Epithelial cell of esophagus (primary cell): ENCODE results near the gene RAD51B.
"Not testable (repeated sequence)": the region's sequence is repeated elsewhere in the genome, so short reads cannot be mapped to it uniquely, and the experiment has no call there.

ENCODE experiments used
- DNase-seq: peaks from one replicate; pipeline ENCODE4 v3.0.0; 2010; ENCODE audit warnings: low read depth
- H3K4me3 ChIP-seq: 2 replicates; pipeline ENCODE4 v1.5.1; 2011; ENCODE audit warnings: mild to moderate bottlenecking, low read length, control low read depth
- TF ChIP-seq, protein P1 (sequence below): IDR thresholded peaks from 2 replicates; pipeline ENCODE4 v1.5.1; 2011; ENCODE audit warnings: low read depth, mild to moderate bottlenecking, low read length, control low read depth, inconsistent platforms; ENCODE audit not compliant: insufficient read depth; ENCODE audit errors: missing control alignments

Gene RAD51B

GRCh38 chr14:68660495-68660894 lies 840.9 kb downstream of the RAD51B start:
- H3K4me3 ChIP-seq = no peak overlapping the region
- DNase-seq = no peak
- TF ChIP-seq, protein P1, sequence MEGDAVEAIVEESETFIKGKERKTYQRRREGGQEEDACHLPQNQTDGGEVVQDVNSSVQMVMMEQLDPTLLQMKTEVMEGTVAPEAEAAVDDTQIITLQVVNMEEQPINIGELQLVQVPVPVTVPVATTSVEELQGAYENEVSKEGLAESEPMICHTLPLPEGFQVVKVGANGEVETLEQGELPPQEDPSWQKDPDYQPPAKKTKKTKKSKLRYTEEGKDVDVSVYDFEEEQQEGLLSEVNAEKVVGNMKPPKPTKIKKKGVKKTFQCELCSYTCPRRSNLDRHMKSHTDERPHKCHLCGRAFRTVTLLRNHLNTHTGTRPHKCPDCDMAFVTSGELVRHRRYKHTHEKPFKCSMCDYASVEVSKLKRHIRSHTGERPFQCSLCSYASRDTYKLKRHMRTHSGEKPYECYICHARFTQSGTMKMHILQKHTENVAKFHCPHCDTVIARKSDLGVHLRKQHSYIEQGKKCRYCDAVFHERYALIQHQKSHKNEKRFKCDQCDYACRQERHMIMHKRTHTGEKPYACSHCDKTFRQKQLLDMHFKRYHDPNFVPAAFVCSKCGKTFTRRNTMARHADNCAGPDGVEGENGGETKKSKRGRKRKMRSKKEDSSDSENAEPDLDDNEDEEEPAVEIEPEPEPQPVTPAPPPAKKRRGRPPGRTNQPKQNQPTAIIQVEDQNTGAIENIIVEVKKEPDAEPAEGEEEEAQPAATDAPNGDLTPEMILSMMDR = no peak

DNA sequence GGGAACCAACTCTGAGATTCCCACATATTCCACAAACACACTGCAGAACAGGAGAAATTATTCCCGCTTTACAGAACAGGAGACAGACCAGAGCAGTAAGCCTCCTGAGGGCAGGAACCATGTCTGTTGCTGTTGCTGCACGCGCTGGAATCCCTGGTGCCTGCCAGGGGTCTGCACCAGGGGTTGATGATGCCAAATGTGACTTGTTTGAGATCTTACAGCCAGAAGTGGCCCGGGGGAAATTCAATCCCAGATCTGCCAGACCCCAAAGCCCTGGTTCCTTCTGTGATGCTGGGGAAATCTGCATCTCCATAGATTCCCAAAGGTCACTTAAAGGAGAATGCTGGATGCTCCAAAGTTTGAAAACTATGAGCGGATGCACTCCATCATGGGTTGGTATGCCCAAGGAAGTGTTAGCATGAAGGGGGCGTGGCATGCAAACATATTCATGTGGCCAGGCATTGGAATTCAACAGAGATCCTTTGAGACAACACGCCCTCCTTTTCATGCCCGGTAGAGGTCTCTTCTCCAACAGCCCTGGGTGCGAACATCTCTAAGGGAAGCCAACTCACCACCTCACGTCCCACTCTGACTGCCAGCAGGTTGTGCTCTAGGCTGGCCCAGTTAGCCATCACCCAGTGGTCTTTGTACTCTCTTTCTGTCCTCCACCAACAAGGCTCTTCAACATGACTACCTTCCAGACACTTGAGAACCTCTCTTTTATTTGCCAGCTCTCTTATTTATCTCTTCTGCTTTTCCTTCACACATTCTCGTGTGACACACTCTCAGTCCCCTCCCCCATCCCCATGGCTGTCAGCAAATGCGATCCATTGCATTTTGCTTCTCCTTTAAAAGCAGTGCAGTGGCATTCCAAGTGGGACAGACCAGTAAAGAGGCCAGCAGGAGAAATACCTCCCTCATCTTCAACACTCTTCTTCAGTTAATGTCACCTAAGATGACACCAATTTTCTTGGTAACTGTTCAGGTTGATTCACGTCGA lies 841.9 kb downstream of the RAD51B start:
- no peak overlapping the region for H3K4me3 ChIP-seq
- TF ChIP-seq, protein P1 = no peak
- no peak for DNase-seq

DNA sequence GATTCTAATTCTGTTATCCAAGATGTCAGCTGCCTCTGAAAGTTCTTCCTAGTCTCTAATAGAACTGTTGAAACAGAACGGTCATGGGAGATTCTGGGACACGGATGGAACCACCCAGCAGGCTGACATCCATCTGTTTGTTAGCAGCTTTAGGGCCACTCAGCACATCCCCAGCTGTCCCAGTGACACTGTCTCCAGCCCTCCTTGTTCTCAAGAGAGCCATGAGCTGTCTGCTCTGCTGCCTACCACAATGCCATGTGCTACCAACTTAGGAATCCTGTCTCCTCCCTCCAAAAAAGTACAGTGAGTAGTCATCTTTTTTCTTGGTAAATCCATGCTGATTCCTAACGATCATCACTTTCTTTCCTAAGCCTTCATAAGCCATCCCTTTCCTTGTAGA lies 842.8 kb downstream of the RAD51B start:
- H3K4me3 ChIP-seq = no peak overlapping the region
- DNase-seq = no peak
- TF ChIP-seq, protein P1 = no peak

GRCh38 chr14:68662826-68663225 lies 843.2 kb downstream of the RAD51B start:
- DNase-seq, H3K4me3 ChIP-seq: not testable (repeated sequence)

- no peak for DNase-seq
- H3K4me3 ChIP-seq = no peak overlapping the region
- TF ChIP-seq, protein P1 = no peak
Measured at GRCh38 chr14:68663385-68664076, 844.0 kb downstream of the RAD51B start.

GRCh38 chr14:68664225-68664681 lies 844.7 kb downstream of the RAD51B start:
- TF ChIP-seq, protein P1 = no peak
- no peak for DNase-seq
- no peak overlapping the region for H3K4me3 ChIP-seq

DNA sequence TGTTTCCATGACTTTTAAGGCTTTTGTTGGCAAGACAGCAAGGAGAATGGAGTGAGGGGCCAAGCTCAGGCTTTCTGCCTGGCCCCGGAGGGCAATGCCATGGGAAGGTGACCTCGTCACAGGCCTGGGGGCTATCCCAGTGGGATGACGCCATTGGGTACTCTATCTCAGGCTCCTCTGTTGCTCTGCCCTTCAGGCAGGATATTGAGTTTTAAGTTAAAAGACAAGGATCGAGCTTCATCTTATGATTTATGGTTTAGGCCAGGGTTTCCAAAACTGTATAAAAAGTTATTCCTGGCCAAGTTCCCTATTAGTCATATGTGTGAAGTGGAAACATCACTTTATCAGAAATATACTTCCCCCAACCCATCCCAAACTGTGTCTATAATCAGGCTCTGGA lies 845.6 kb downstream of the RAD51B start:
- TF ChIP-seq, protein P1 = no peak
- DNase-seq = no peak
- no peak overlapping the region for H3K4me3 ChIP-seq
